Neural cell (in vitro differentiated cells): ENCODE data around the gene FAM210A. TPM values are rescaled to one million over a fixed set of nuclear protein-coding genes. Genes with fewer than 3 reads are reported as not detected.

Experiments used
- H2AFZ ChIP-seq: fragments of 200-600, 300-800 bp; sonication (generic), shearing (Covaris generic); 2 replicates; pipeline ENCODE4 v1.6.0; 2014; ENCODE audit warnings: low read depth, mild to moderate bottlenecking, antibody characterized with exemption, low read length, moderate library complexity
- H3F3A ChIP-seq: fragments of 200-600 bp; shearing (Covaris generic); 2 replicates; pipeline ENCODE4 v1.6.1; 2016; ENCODE audit warnings: mild to moderate bottlenecking, moderate library complexity, mixed read lengths, antibody characterized with exemption, low read length; ENCODE audit not compliant: insufficient read depth, poor library complexity, severe bottlenecking
- H3K27ac ChIP-seq: fragments of 200-600, 300-800 bp; sonication (generic), shearing (Covaris generic); 2 replicates; pipeline ENCODE4 v1.5.1; 2014; ENCODE audit warnings: mild to moderate bottlenecking, low read length, moderate library complexity
- H3K27me3 ChIP-seq: fragments of 300-800, 200-600 bp; sonication (generic), shearing (Covaris generic); 2 replicates; pipeline ENCODE4 v1.6.0; 2014; ENCODE audit warnings: mild to moderate bottlenecking, low read depth, low read length, moderate library complexity; ENCODE audit not compliant: insufficient read depth
- H3K36me3 ChIP-seq: fragments of 300-800, 200-600 bp; sonication (generic), shearing (Covaris generic); 2 replicates; pipeline ENCODE4 v1.5.1; 2014; ENCODE audit warnings: mild to moderate bottlenecking, antibody characterized with exemption, low read length, moderate library complexity; ENCODE audit not compliant: insufficient read depth
- H3K4me2 ChIP-seq: fragments of 300-800, 200-600 bp; sonication (generic), shearing (Covaris generic); 2 replicates; pipeline ENCODE4 v1.6.0; 2014; ENCODE audit warnings: mild to moderate bottlenecking, low read length
- H3K4me3 ChIP-seq: fragments of 300-800, 200-600 bp; sonication (generic), shearing (Covaris generic); 2 replicates; pipeline ENCODE4 v1.5.1; 2014; ENCODE audit warnings: mild to moderate bottlenecking, low read length, moderate library complexity
- H3K79me2 ChIP-seq: fragments of 200-600 bp; shearing (Covaris generic); replicated peaks from 2 replicates; pipeline ENCODE4 v1.6.0; 2014; ENCODE audit warnings: mild to moderate bottlenecking, low read length, moderate library complexity; ENCODE audit not compliant: insufficient read depth
- H3K9ac ChIP-seq: fragments of 300-800, 200-600 bp; sonication (generic), shearing (Covaris generic); 2 replicates; pipeline ENCODE4 v1.6.1; 2016; ENCODE audit warnings: mild to moderate bottlenecking, low read length, mixed read lengths
- H3K9me2 ChIP-seq: fragments of 200-600 bp; shearing (Covaris generic); 2 replicates; pipeline ENCODE4 v1.6.1; 2016; ENCODE audit warnings: mild to moderate bottlenecking, low read length, mixed read lengths; ENCODE audit not compliant: insufficient read depth
- H3K9me3 ChIP-seq: fragments of 200-600, 300-800 bp; sonication (generic), shearing (Covaris generic); 2 replicates; pipeline ENCODE4 v1.6.1; 2016; ENCODE audit warnings: mild to moderate bottlenecking, mixed run types, low read length, moderate library complexity, mixed read lengths
- H4K20me1 ChIP-seq: fragments of 200-600 bp; shearing (Covaris generic); 2 replicates; pipeline ENCODE4 v1.6.1; 2016; ENCODE audit warnings: mild to moderate bottlenecking, mixed run types; ENCODE audit not compliant: insufficient read depth
- EP300 ChIP-seq: fragments of 450-650 bp; conservative IDR thresholded peaks from 2 replicates; pipeline ENCODE4 v1.6.1; 2014; ENCODE audit warnings: antibody characterized with exemption, mild to moderate bottlenecking, moderate library complexity; ENCODE audit not compliant: poor library complexity, severe bottlenecking
- EZH2 ChIP-seq: fragments of 200-600, 300-800 bp; shearing (Covaris generic), sonication (generic); IDR thresholded peaks from 2 replicates; pipeline ENCODE4 v1.6.1; 2014; ENCODE audit warnings: antibody characterized with exemption, low read length, borderline replicate concordance, mild to moderate bottlenecking; ENCODE audit not compliant: insufficient read depth, poor library complexity, severe bottlenecking
- MXI1 ChIP-seq: fragments of 450-650 bp; conservative IDR thresholded peaks from 2 replicates; pipeline ENCODE4 v1.6.1; 2014; ENCODE audit warnings: antibody characterized with exemption, mild to moderate bottlenecking; ENCODE audit not compliant: poor library complexity, severe bottlenecking
- POLR2AphosphoS5 ChIP-seq: IDR thresholded peaks from 2 replicates; pipeline ENCODE4 v1.6.1; 2012
- RAD21 ChIP-seq: fragments of 450-650 bp; conservative IDR thresholded peaks from 2 replicates; pipeline ENCODE4 v1.6.1; 2014; ENCODE audit warnings: antibody characterized with exemption, mild to moderate bottlenecking, moderate library complexity
- REST ChIP-seq: IDR thresholded peaks from 2 replicates; pipeline ENCODE4 v1.6.1; 2012; ENCODE audit warnings: borderline replicate concordance
- SMC3 ChIP-seq: fragments of 450-650 bp; conservative IDR thresholded peaks from 2 replicates; pipeline ENCODE4 v1.6.1; 2014; ENCODE audit warnings: antibody characterized with exemption, mild to moderate bottlenecking, moderate library complexity; ENCODE audit not compliant: poor library complexity
- TAF1 ChIP-seq: IDR thresholded peaks from 2 replicates; pipeline ENCODE4 v1.6.1; 2012; ENCODE audit warnings: low read depth
- polyA plus RNA-seq: library from polyadenylated mRNA; depleted of rRNA; stranded (reverse); fragments of >200 nt; gene quantifications from 2 replicates; pipeline ENCODE4 v1.2.3, GENCODE V29; 2014
- TF ChIP-seq, protein P1 (sequence below): fragments of 450-650 bp; IDR thresholded peaks from 2 replicates; pipeline ENCODE4 v1.5.1; 2014; ENCODE audit warnings: antibody characterized with exemption, mild to moderate bottlenecking, moderate library complexity; ENCODE audit not compliant: poor library complexity, severe bottlenecking

Gene FAM210A
- polyA plus RNA-seq, 1 donor from 2014 or later: 11.5 TPM

- no peaks in the 10 kb centered on the region for H3K9me2 ChIP-seq
- TF ChIP-seq POLR2AphosphoS5: no peak
- no peak for TF ChIP-seq SMC3
- TF ChIP-seq EP300: no peak
- no peak for TF ChIP-seq RAD21
- TF ChIP-seq, protein P1, sequence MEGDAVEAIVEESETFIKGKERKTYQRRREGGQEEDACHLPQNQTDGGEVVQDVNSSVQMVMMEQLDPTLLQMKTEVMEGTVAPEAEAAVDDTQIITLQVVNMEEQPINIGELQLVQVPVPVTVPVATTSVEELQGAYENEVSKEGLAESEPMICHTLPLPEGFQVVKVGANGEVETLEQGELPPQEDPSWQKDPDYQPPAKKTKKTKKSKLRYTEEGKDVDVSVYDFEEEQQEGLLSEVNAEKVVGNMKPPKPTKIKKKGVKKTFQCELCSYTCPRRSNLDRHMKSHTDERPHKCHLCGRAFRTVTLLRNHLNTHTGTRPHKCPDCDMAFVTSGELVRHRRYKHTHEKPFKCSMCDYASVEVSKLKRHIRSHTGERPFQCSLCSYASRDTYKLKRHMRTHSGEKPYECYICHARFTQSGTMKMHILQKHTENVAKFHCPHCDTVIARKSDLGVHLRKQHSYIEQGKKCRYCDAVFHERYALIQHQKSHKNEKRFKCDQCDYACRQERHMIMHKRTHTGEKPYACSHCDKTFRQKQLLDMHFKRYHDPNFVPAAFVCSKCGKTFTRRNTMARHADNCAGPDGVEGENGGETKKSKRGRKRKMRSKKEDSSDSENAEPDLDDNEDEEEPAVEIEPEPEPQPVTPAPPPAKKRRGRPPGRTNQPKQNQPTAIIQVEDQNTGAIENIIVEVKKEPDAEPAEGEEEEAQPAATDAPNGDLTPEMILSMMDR: no peak
- no peak for TF ChIP-seq MXI1
- TF ChIP-seq REST: no peak
- no peak overlapping the region for H2AFZ ChIP-seq
- H3K9me3 ChIP-seq: no peaks in the 10 kb centered on the region
- no peaks in the 10 kb centered on the region for H3K27me3 ChIP-seq
- H3K4me3 ChIP-seq: no peak overlapping the region
- no peaks in the 10 kb centered on the region for H3F3A ChIP-seq
- no peak overlapping the region for H3K4me2 ChIP-seq
- no peak overlapping the region for H3K9ac ChIP-seq
- H3K36me3 ChIP-seq: no peaks in the 10 kb centered on the region
- H4K20me1 ChIP-seq: no peaks in the 10 kb centered on the region
- H3K27ac ChIP-seq: no peak overlapping the region
- no peaks in the 10 kb centered on the region for H3K79me2 ChIP-seq
Observed at GRCh38 chr18:13628211-13628610, 98.1 kb downstream of the FAM210A start.

- TF ChIP-seq SMC3 (no peak), EP300 (no peak), TAF1 (no peak)
- H3K4me3 ChIP-seq: no peak overlapping the region
Observed at GRCh38 chr18:13627639-13628038, 98.7 kb downstream of the FAM210A start.

DNA sequence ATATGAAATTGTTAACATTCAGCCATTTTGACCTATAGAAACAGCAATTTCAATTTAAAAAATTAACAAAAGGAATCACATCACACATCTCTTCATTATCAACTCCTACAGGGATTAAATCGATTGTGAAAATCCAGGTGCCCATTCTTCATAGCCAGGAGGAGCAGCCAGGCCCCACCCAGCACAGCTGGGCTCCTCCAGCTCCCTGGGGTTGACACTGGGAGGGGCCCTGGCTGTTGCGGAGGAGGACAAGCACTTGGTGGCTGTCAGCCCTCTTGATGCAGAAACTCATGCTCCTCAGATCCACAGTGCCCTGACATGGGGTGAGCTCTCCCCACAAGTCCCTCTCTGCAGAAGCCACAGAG is 99.8 kb downstream of the FAM210A start:
- Histone ChIP-seq H3K4me3 (no peak overlapping the region), H3K9me3 (no peaks in the 10 kb centered on the region), H2AFZ (no peak overlapping the region), H3K36me3 (no peaks in the 10 kb centered on the region), H4K20me1 (no peaks in the 10 kb centered on the region), H3F3A (no peaks in the 10 kb centered on the region), H3K79me2 (no peaks in the 10 kb centered on the region), H3K4me2 (no peak overlapping the region), H3K9ac (no peak overlapping the region), H3K9me2 (no peaks in the 10 kb centered on the region), H3K27ac (no peak overlapping the region), H3K27me3 (no peaks in the 10 kb centered on the region)
- TF ChIP-seq TAF1 (no peak), REST (no peak), SMC3 (no peak), POLR2AphosphoS5 (no peak), MXI1 (no peak), RAD21 (no peak), EP300 (no peak), EZH2 (no peak)
- TF ChIP-seq, protein P1: no peak

More at GRCh38 chr18:13627639-13628038, 98.7 kb downstream of the FAM210A start:
- Histone ChIP-seq H3K79me2 (no peaks in the 10 kb centered on the region), H4K20me1 (no peaks in the 10 kb centered on the region), H3K9me3 (no peaks in the 10 kb centered on the region), H3K9ac (no peak overlapping the region), H3K27ac (no peak overlapping the region), H3K9me2 (no peaks in the 10 kb centered on the region), H3F3A (no peaks in the 10 kb centered on the region), H3K27me3 (no peaks in the 10 kb centered on the region), H3K36me3 (no peaks in the 10 kb centered on the region), H2AFZ (no peak overlapping the region), H3K4me2 (no peak overlapping the region)
